OCI-LY7 (cell line): ENCODE measurements around the gene LATS1. TPM values are rescaled to one million over a fixed set of nuclear protein-coding genes. Genes with fewer than 3 reads are reported as not detected.

Source experiments
- BruUV-seq: library from RNA; stranded (reverse); fragments of 400-500 nt; replicated peaks from 2 replicates; lab custom pipeline; 2021; lab: Mats Ljungman, UMichigan
- CTCF ChIA-PET: fragments of 300-600 bp; sonication (Branson Sonifier 250); formaldehyde crosslinking; loops from one replicate; lab custom pipeline; 2022; ENCODE audit warnings: antibody characterized with exemption; ENCODE audit not compliant: unreplicated experiment; lab: Charles Lee
- POLR2A ChIA-PET: fragments of 300-600 bp; sonication (Branson Sonifier 250); formaldehyde crosslinking; loops from one replicate; lab custom pipeline; 2022; ENCODE audit warnings: antibody characterized with exemption; lab: Charles Lee
- DNase-seq: peaks from one replicate; pipeline ENCODE4 v3.0.0-alpha.2; 2015; ENCODE audit warnings: low spot score
- H2AFZ ChIP-seq: fragments of 200-600 bp; sonication (generic), shearing (Covaris generic); 2 replicates; pipeline ENCODE4 v1.6.1; 2014; ENCODE audit warnings: mild to moderate bottlenecking, antibody characterized with exemption, low read length, moderate library complexity
- H3K27ac ChIP-seq: fragments of 200-600 bp; sonication (generic); 2 replicates; pipeline ENCODE4 v1.5.1; 2014; ENCODE audit warnings: mixed run types, low read depth, mild to moderate bottlenecking, moderate library complexity, low read length, inconsistent platforms; ENCODE audit not compliant: poor library complexity, severe bottlenecking
- H3K36me3 ChIP-seq: fragments of 200-600 bp; sonication (generic); 2 replicates; pipeline ENCODE4 v1.6.1; 2014; ENCODE audit warnings: mild to moderate bottlenecking, antibody characterized with exemption, low read length, moderate library complexity, mixed read lengths; ENCODE audit not compliant: insufficient read depth
- H3K4me1 ChIP-seq: fragments of 200-600 bp; sonication (generic); 2 replicates; pipeline ENCODE4 v1.5.1; 2014; ENCODE audit warnings: mild to moderate bottlenecking, low read length; ENCODE audit not compliant: insufficient read depth, poor library complexity, severe bottlenecking
- H3K4me2 ChIP-seq: fragments of 200-600 bp; sonication (generic); 2 replicates; pipeline ENCODE4 v1.6.1; 2014; ENCODE audit warnings: mild to moderate bottlenecking, low read length
- H3K4me3 ChIP-seq: fragments of 200-600 bp; sonication (generic); 2 replicates; pipeline ENCODE4 v1.5.1; 2014; ENCODE audit warnings: mild to moderate bottlenecking, low read depth, low read length; ENCODE audit not compliant: poor library complexity, severe bottlenecking
- H3K79me2 ChIP-seq: fragments of 200-600 bp; sonication (generic); 2 replicates; pipeline ENCODE4 v1.6.1; 2016; ENCODE audit warnings: low read depth, mild to moderate bottlenecking, low read length, moderate library complexity, mixed read lengths; ENCODE audit not compliant: insufficient read depth
- H3K9me2 ChIP-seq: fragments of 200-600 bp; sonication (generic); 2 replicates; pipeline ENCODE4 v1.6.1; 2016; ENCODE audit warnings: mild to moderate bottlenecking, low read length, mixed read lengths; ENCODE audit not compliant: insufficient read depth
- H3K9me3 ChIP-seq: fragments of 200-600 bp; sonication (generic); 2 replicates; pipeline ENCODE4 v1.6.1; 2014; ENCODE audit warnings: mild to moderate bottlenecking, mixed run types, low read length, mixed read lengths
- H4K20me1 ChIP-seq: fragments of 200-600 bp; sonication (generic); 2 replicates; pipeline ENCODE4 v1.6.1; 2014; ENCODE audit warnings: mild to moderate bottlenecking, antibody characterized with exemption, low read length, moderate library complexity, mixed read lengths; ENCODE audit not compliant: insufficient read depth
- EZH2phosphoT487 ChIP-seq: fragments of 200-600 bp; sonication (generic); IDR thresholded peaks from 2 replicates; pipeline ENCODE4 v1.6.1; 2018; ENCODE audit warnings: low read depth, borderline replicate concordance, mild to moderate bottlenecking, mixed run types, antibody characterized with exemption, low read length, moderate library complexity, mixed read lengths
- intact Hi-C: fragments of 100-400 bp; cut with micrococcal nuclease; formaldehyde crosslinking; loops from one replicate; pipeline ENCODE4 v1.10.0; 2022; ENCODE audit not compliant: unreplicated experiment
- total RNA-seq, 2 experiments: library from RNA; depleted of rRNA in 1 of 2; stranded (reverse); fragments of >200 nt in 1 of 2; shearing (Covaris generic) in 1 of 2; gene quantifications; 2 replicates each; pipeline ENCODE4 v1.2.3, GENCODE V29; 2014 to 2022
- TF ChIP-seq, protein P1 (sequence below): fragments of 200-600 bp; sonication (generic); conservative IDR thresholded peaks from 2 replicates; pipeline ENCODE4 v1.5.1; 2014; ENCODE audit warnings: mild to moderate bottlenecking, antibody characterized with exemption, low read length, moderate library complexity, mixed read lengths

The LATS1 gene
- total RNA-seq, 2 experiments from 2014 or later = 23.1 to 30.3 TPM

DNA sequence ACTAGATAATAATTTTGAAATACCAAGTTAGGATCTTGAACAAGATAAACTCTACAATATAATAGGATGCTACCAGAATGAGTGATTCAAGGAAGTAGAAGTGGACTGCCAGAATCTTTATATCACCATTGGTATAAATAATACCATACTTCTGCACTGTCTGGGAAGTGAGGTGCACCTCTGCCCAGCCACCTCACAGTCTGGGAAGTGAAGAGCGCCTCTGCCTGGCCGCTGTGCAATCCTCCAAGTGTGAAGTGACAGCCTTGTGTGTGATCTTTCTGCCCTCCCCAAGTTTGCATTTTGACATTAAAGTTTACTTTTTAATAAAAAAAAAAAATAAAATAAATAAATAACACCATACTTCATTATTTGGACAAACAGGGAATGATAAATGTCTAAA lies 18.8 kb downstream of the LATS1 start:
- TF ChIP-seq, protein P1, sequence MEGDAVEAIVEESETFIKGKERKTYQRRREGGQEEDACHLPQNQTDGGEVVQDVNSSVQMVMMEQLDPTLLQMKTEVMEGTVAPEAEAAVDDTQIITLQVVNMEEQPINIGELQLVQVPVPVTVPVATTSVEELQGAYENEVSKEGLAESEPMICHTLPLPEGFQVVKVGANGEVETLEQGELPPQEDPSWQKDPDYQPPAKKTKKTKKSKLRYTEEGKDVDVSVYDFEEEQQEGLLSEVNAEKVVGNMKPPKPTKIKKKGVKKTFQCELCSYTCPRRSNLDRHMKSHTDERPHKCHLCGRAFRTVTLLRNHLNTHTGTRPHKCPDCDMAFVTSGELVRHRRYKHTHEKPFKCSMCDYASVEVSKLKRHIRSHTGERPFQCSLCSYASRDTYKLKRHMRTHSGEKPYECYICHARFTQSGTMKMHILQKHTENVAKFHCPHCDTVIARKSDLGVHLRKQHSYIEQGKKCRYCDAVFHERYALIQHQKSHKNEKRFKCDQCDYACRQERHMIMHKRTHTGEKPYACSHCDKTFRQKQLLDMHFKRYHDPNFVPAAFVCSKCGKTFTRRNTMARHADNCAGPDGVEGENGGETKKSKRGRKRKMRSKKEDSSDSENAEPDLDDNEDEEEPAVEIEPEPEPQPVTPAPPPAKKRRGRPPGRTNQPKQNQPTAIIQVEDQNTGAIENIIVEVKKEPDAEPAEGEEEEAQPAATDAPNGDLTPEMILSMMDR = peak; percentile 66
- no peak for TF ChIP-seq EZH2phosphoT487
- Histone ChIP-seq H3K27ac (no peak overlapping the region), H4K20me1 (peaks cover 13% of the 10 kb centered on the region; the same call in 1 of the 2 replicates), H3K4me2 (no peak overlapping the region), H3K4me3 (no peak overlapping the region), H3K79me2 (peaks cover 97% of the 10 kb centered on the region), H3K9me3 (no peaks in the 10 kb centered on the region), H2AFZ (no peak overlapping the region), H3K9me2 (no peaks in the 10 kb centered on the region), H3K36me3 (peaks cover 79% of the 10 kb centered on the region), H3K4me1 (no peaks in the 10 kb centered on the region)
- intact Hi-C loops = loop anchor here (2.0 kb wide), 1 partner anchor 134 kb away; no protein-coding TSS in a partner anchor
- ChIA-PET CTCF (interaction anchor here (0.9 kb wide), 1 partner anchor 46 kb away, joined by 3 read pairs; no protein-coding TSS in a partner anchor), POLR2A (interaction anchor here (0.6 to 1.8 kb wide), 4 partner anchors 16 to 875 kb away, joined by 3 read pairs; no protein-coding TSS in a partner anchor)
- peak; percentile 28 for DNase-seq
- BruUV-seq = no TSS peak

DNA sequence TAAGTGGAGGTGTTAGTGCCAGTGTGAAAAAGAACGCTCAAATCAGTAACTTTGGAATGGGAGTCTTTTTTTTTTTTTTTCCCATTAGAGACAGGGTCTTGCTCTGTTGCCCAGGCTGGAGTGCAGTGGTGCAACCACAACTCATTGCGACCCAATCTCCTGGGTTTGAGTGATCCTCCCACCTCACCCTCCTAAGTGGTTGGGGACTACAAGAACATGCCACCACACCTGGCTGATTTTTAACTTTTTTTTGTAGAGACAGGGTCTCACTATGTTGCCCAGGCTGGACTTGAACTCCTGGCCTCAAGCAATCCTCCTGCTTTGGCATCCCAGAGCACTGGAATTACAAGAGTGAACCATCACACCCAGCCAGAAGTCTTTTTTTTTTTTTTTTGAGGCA lies 19.7 kb downstream of the LATS1 start:
- BruUV-seq = no TSS peak
- ChIA-PET CTCF (no interaction called here), POLR2A (interaction anchor here (0.6 kb wide), 1 partner anchor 8 kb away, joined by 6 read pairs; no protein-coding TSS in a partner anchor)
- Histone ChIP-seq H3K4me2 (no peak overlapping the region), H3K4me3 (no peak overlapping the region), H3K9me3 (no peaks in the 10 kb centered on the region), H3K79me2 (peaks cover 91% of the 10 kb centered on the region), H3K27ac (no peak overlapping the region), H4K20me1 (peaks cover 13% of the 10 kb centered on the region; the same call in 1 of the 2 replicates), H3K4me1 (no peaks in the 10 kb centered on the region), H2AFZ (no peak overlapping the region), H3K9me2 (no peaks in the 10 kb centered on the region), H3K36me3 (peaks cover 82% of the 10 kb centered on the region)
- intact Hi-C loops = loop anchor here (2.0 kb wide), 1 partner anchor 133 kb away; no protein-coding TSS in a partner anchor
- no peak for DNase-seq
- TF ChIP-seq, protein P1 = no peak
- no peak for TF ChIP-seq EZH2phosphoT487

DNA sequence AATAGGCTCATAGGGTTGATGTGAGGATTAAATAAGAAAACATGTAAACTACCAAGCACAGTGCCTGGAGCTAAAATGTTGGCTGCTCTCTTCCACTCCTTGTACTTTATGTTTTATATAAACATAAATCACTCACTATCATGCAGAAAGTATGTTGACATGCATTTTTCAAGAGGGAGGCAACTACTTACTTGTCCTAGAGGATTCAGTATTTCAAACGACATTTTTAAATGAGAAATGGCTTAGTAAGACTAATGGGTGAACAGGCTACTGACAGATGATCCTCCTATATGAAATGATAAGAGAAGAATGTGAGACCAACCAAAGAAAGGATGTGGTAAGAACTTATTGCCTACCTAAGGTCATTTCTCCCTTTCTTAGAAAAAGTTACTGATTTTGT lies 21.0 kb downstream of the LATS1 start:
- ChIA-PET CTCF (no interaction called here), POLR2A (no interaction called here)
- BruUV-seq = TSS peak; percentile 23
- Histone ChIP-seq H3K9me2 (no peaks in the 10 kb centered on the region), H3K4me2 (no peak overlapping the region), H3K36me3 (peaks cover 91% of the 10 kb centered on the region), H4K20me1 (peaks cover 13% of the 10 kb centered on the region; the same call in 1 of the 2 replicates), H3K27ac (no peak overlapping the region), H3K4me3 (no peak overlapping the region), H3K9me3 (no peaks in the 10 kb centered on the region), H2AFZ (no peak overlapping the region), H3K79me2 (peaks cover 87% of the 10 kb centered on the region), H3K4me1 (no peaks in the 10 kb centered on the region)
- no peak for DNase-seq
- TF ChIP-seq, protein P1 = no peak
- no peak for TF ChIP-seq EZH2phosphoT487
- intact Hi-C loops = no loop called here
